Omental fat pad (tissue), 4 donors: ENCODE results near the gene TEKT4. TPM values are rescaled to one million over a fixed set of nuclear protein-coding genes. Genes with fewer than 3 reads are reported as not detected.

Source experiments
- ATAC-seq: fragments of 150-250 bp; one replicate; pipeline ENCODE4 v1.9.1; 2016; ENCODE audit warnings: mild to moderate bottlenecking, moderate library complexity; ENCODE audit not compliant: low FRiP score
- DNase-seq: peaks from one replicate; pipeline ENCODE4 v3.0.0-alpha.2; 2019; ENCODE audit warnings: low spot score
- CTCF ChIP-seq, 3 donors: fragments of 450-650 bp; IDR thresholded peaks; one replicate each; pipeline ENCODE4 v1.5.1; 2016 to 2017; ENCODE audit warnings: antibody characterized with exemption in 3 of 3, mild to moderate bottlenecking in 3 of 3, moderate library complexity in 2 of 3
- total RNA-seq, 4 donors: library from RNA; depleted of rRNA; stranded (reverse); fragments of >200 nt; gene quantifications; one replicate each; pipeline ENCODE4 v1.1.0, GENCODE V29; 2016

TEKT4 gene
- total RNA-seq, 4 donors from 2014 or later, result not detected

- no peak for DNase-seq
- TF ChIP-seq CTCF (IDR thresholded peaks at IDR 0.05), result no peak
- ATAC-seq, result no peak
These were observed 1.4 kb upstream of the TEKT4 start for GRCh38 chr2:94869552-94870439.

- DNase-seq, result no peak
- no peak for TF ChIP-seq CTCF (IDR thresholded peaks at IDR 0.05)
- no peak for ATAC-seq
These were observed 597 bp upstream of the TEKT4 start for GRCh38 chr2:94870440-94871225.

- DNase-seq, result no peak
- no peak for ATAC-seq
- no peak for TF ChIP-seq CTCF (IDR thresholded peaks at IDR 0.05)
These were observed 923 bp downstream of the TEKT4 start for GRCh38 chr2:94872088-94872618.

- no peak for TF ChIP-seq CTCF (IDR thresholded peaks at IDR 0.05)
- DNase-seq (no peak), ATAC-seq (no peak)
These were observed 1.6 kb downstream of the TEKT4 start for GRCh38 chr2:94872676-94873361.

GRCh38 chr2:94873362-94874276 is 2.4 kb downstream of the TEKT4 start:
- DNase-seq, result no peak
- no peak for TF ChIP-seq CTCF (IDR thresholded peaks at IDR 0.05)
- no peak for ATAC-seq
